ENCODE measurements around the gene TPM3. TPM values are rescaled to one million over a fixed set of nuclear protein-coding genes. Genes with fewer than 3 reads are reported as not detected.

TPM3 gene
- total RNA-seq, 1 experiment from 2014 or later = 258 TPM

Small RNA genes lying within 50 kb of the gene (small RNA-seq; reads per million reads assigned to genes)
- gene MIR190B = 0.16 reads per million

Other genes with a start within 250 kb of the TPM3 start
- 39.6 and 65.2 TPM in 2 replicates for gene DENND4B, start 245.4 kb downstream of the TPM3 start, total RNA-seq (2014; rRNA removed; shearing (Covaris generic); ENCODE audit: low replicate concordance)
- gene CRTC2, start 233.5 kb downstream of the TPM3 start, total RNA-seq (2014; rRNA removed; shearing (Covaris generic); ENCODE audit: low replicate concordance) = 27.9 and 28.3 TPM in 2 replicates
- 27.1 and 59.5 TPM in 2 replicates for gene SLC39A1, start 228.6 kb downstream of the TPM3 start, total RNA-seq (2014; rRNA removed; shearing (Covaris generic); ENCODE audit: low replicate concordance)
- gene CREB3L4, start 224.2 kb downstream of the TPM3 start, total RNA-seq (2014; rRNA removed; shearing (Covaris generic); ENCODE audit: low replicate concordance) = 22.2 and 44.0 TPM in 2 replicates
- gene JTB, start 214.4 kb downstream of the TPM3 start, total RNA-seq (2014; rRNA removed; shearing (Covaris generic); ENCODE audit: low replicate concordance) = 314 and 343 TPM in 2 replicates
- gene RAB13, start 205.8 kb downstream of the TPM3 start, total RNA-seq (2014; rRNA removed; shearing (Covaris generic); ENCODE audit: low replicate concordance) = 5.8 and 8.9 TPM in 2 replicates
- gene RPS27, start 201.3 kb downstream of the TPM3 start, total RNA-seq (2014; rRNA removed; shearing (Covaris generic); ENCODE audit: low replicate concordance) = 5,228 and 8,421 TPM in 2 replicates
- not detected in 2 replicates for gene NUP210L, start 37.0 kb downstream of the TPM3 start, total RNA-seq (2014; rRNA removed; shearing (Covaris generic); ENCODE audit: low replicate concordance)
- gene CFAP141, start 14.2 kb upstream of the TPM3 start, total RNA-seq (2014; rRNA removed; shearing (Covaris generic); ENCODE audit: low replicate concordance) = not detected in 2 replicates
- 58.6 and 119 TPM in 2 replicates for gene UBAP2L, start 28.9 kb upstream of the TPM3 start, total RNA-seq (2014; rRNA removed; shearing (Covaris generic); ENCODE audit: low replicate concordance)
- gene HAX1, start 80.5 kb upstream of the TPM3 start, total RNA-seq (2014; rRNA removed; shearing (Covaris generic); ENCODE audit: low replicate concordance) = 184 and 229 TPM in 2 replicates
- not detected in 2 replicates for gene AQP10, start 129.0 kb upstream of the TPM3 start, total RNA-seq (2014; rRNA removed; shearing (Covaris generic); ENCODE audit: low replicate concordance)
- 10.6 and 19.6 TPM in 2 replicates for gene ATP8B2, start 133.4 kb upstream of the TPM3 start, total RNA-seq (2014; rRNA removed; shearing (Covaris generic); ENCODE audit: low replicate concordance)
- 0.04 TPM in 1 of 2 replicates, not detected in the other for gene IL6R, start 213.2 kb upstream of the TPM3 start, total RNA-seq (2014; rRNA removed; shearing (Covaris generic); ENCODE audit: low replicate concordance)